Measurements from ENCODE around the gene NPY1R.

Gene NPY1R

GRCh38 chr4:163332526-163333406, at the start of gene NPY1R:
Gene NPY1R, minus strand, starts transcription at chr4:163332596. Its CDS starts 6,042 bp downstream, at chr4:163326554.
- DNase-seq (ENCODE audit: low read depth in 2 of 2, low spot score in 1 of 2): no peak

GRCh38 chr4:163380703-163381102, 48.3 kb upstream of the NPY1R start:
- DNase-seq (ENCODE audit: low read depth in 2 of 2, low spot score in 1 of 2): no peak

- DNase-seq (ENCODE audit: low read depth in 2 of 2, low spot score in 1 of 2): no peak
Observed at GRCh38 chr4:163378661-163379060, 46.3 kb upstream of the NPY1R start.

- no peak for DNase-seq (ENCODE audit: low read depth in 2 of 2, low spot score in 1 of 2)
Observed at GRCh38 chr4:163372029-163372428, 39.6 kb upstream of the NPY1R start.

GRCh38 chr4:163367651-163368050, 35.3 kb upstream of the NPY1R start:
- no peak for DNase-seq (ENCODE audit: low read depth in 2 of 2, low spot score in 1 of 2)

GRCh38 chr4:163356104-163356503, 23.7 kb upstream of the NPY1R start:
- no peak for DNase-seq (ENCODE audit: low read depth in 2 of 2, low spot score in 1 of 2)

DNA sequence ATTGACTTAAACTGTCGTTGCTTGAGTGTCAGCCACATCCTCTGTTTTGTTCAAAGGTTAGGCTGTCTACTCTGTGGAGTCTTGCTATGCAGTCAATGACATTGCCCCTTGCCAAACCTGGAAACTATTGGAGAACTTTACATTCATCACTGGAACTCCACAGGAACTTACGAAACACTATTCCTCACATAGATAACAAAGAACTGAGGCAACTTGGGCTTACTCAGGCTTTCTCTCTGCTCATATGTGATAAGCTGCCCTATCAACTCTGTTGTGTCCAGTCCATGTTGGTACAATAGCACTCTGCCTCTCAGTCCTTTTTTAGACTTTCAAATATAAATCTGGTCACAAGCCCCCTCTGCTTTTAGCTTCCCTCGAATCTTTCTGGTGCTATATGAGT, 20.7 kb upstream of the NPY1R start:
- no peak for DNase-seq (ENCODE audit: low read depth in 2 of 2, low spot score in 1 of 2)

DNA sequence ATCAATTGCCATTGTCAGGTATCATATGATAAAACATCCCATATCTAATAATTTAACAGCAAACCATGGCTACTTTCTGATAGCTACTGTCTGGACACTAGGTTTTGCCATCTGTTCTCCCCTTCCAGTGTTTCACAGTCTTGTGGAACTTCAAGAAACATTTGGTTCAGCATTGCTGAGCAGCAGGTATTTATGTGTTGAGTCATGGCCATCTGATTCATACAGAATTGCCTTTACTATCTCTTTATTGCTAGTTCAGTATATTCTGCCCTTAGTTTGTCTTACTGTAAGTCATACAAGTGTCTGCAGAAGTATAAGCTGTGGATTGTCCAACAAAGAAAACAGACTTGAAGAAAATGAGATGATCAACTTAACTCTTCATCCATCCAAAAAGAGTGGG, 18.3 kb upstream of the NPY1R start:
- no peak for DNase-seq (ENCODE audit: low read depth in 2 of 2, low spot score in 1 of 2)

GRCh38 chr4:163344147-163345125, 12.0 kb upstream of the NPY1R start:
- DNase-seq (ENCODE audit: low read depth in 2 of 2, low spot score in 1 of 2): no peak

DNA sequence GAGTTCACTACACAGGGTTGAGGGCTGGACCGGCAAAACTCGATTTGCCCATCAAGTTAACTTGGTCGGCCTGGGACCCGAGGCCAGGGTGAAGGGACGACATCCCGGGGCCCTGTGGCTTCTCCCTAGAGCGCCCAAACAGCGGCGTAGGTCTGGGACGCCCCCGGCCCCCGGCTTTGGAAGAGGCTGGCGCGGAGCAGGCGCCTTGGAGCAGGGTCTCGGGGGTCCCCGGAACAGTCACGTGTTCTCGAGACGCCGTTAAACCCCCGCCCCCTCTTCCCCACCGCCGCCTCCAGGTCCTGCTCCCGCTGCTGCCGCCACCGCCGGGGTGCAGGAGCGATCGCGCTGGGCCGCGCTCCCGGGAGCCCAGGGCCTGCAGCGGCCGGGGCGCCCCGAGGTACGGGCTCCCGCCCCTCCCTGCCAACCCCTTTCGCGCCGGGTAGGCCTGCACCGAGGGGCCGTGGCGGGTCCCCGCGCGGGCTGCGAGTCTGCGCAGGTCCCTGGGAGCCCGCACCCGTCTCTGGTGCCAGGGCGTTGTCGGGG, 11.3 kb upstream of the NPY1R start, which contains the start of gene NPY5R:
NPY5R (plus strand) TSS at position 289 of the 543 bp plus-strand sequence. CDS start 6,382 bp downstream, outside the sequence.
- no peak for DNase-seq (ENCODE audit: low read depth in 2 of 2, low spot score in 1 of 2)

DNA sequence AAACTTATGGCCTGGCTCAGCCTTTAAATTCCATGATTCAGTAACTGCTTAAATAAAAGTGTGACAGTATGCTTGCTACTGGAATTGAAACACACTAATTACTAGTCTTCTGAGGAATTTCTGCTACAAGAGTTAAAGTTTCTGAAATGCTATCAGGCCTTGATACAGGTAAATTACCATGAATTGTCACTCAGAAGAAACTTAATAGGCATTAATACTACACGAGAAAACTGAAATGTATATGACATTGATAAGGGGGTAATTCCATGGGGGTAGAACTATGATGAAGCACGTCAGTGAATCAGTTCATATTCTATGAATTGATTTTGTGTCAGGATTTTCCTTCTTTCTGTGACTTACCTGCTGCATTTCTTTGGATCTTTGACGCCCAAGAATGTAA, 3.0 kb upstream of the NPY1R start:
- DNase-seq (ENCODE audit: low read depth in 2 of 2, low spot score in 1 of 2): no peak

GRCh38 chr4:163331629-163332376, 593 bp downstream of the NPY1R start:
- DNase-seq (ENCODE audit: low read depth in 2 of 2, low spot score in 1 of 2): no peak

GRCh38 chr4:163330916-163331628, 1.3 kb downstream of the NPY1R start:
- no peak for DNase-seq (ENCODE audit: low read depth in 2 of 2, low spot score in 1 of 2)

DNA sequence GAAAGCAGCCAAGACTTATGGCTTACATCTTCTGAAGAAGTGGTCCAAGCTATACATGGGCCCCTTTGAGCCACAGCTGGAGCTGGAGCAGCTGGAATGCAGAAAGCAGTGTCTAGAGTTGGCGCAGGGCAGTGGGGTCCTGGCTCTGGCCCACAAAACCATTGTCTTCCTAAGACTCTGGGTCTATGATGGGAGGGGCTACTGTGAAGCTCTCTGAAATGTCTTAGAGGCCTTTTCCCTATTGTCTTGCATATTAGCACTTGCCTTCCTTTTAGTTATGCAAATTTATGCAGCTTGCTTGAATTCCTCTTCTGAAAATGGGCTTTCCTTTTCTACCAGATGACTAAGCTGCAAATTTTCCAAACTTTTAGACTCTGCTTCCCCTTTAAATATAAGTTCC, 15.3 kb downstream of the NPY1R start:
- DNase-seq (ENCODE audit: low read depth in 2 of 2, low spot score in 1 of 2): no peak

GRCh38 chr4:163309466-163309865, 22.9 kb downstream of the NPY1R start:
- no peak for DNase-seq (ENCODE audit: low read depth in 2 of 2, low spot score in 1 of 2)

DNA sequence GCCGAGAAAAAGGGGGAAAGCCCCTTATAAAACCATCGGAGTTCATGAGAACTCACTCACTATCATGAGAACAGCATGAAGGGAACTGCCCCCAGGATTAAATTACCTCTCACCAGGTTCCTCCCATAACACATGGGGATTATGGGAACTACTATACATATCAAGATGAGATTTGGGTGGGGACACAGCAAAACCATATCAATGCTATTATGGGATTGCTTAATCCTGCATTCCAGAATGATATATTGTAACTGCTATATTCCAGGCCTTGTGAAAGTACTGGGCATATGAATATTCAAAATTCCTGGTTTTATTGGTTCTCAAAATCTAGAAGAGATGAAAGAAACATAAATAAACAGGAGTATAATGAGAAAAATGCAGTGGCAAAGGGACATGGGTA, 29.3 kb downstream of the NPY1R start:
- DNase-seq (ENCODE audit: low read depth in 2 of 2, low spot score in 1 of 2): no peak

GRCh38 chr4:163300445-163300844, 32.0 kb downstream of the NPY1R start:
- DNase-seq (ENCODE audit: low read depth in 2 of 2, low spot score in 1 of 2): no peak

GRCh38 chr4:163295138-163295537, 37.3 kb downstream of the NPY1R start:
- no peak for DNase-seq (ENCODE audit: low read depth in 2 of 2, low spot score in 1 of 2)

DNA sequence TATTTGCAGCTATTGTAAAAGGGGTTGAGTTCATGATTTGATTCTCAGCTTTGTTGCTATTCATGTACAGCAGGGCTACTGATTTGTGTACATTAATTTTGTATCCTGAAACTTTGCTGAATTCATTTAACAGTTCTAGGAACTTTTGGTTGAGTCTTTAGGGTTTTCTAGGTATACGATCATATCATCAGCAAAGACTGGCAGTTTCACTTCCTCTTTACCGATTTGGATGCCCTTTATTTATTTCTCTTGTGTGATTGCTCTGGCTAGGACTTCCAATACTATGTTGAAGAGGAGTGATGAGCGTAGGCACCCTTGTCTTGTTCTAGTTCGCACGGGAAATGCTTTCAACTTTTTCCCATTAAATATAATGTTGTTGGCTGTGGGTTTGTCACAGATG, 48.1 kb downstream of the NPY1R start:
- no peak for DNase-seq (ENCODE audit: low read depth in 2 of 2, low spot score in 1 of 2)
